ENCODE data around the gene SHC1.
A peak's percentile ranks its signal among the peaks of the same experiment; 100 is the strongest.

Gene SHC1

GRCh38 chr1:154936555-154937084 lies 33.9 kb downstream of the SHC1 start, which contains the start of gene PMVK (continued):
- peak; percentile 56; the same call in 1 of the 2 replicates for TF ChIP-seq REST (tag by site-specific recombination; IDR thresholded peaks at IDR 0.05)
- no peak for TF ChIP-seq ZNF670 (tag by site-specific recombination; IDR thresholded peaks at IDR 0.05; ENCODE audit: low read depth)
- peak; percentile 61 for TF ChIP-seq ZSCAN30 (tag by site-specific recombination; IDR thresholded peaks at IDR 0.05)
- peak; percentile 64; the same call in 1 of the 2 replicates for TF ChIP-seq ZNF366 (tag by site-specific recombination; conservative IDR thresholded peaks at IDR 0.05)
- peak; percentile 82 for TF ChIP-seq ZBTB11 (tag by site-specific recombination; conservative IDR thresholded peaks at IDR 0.05; ENCODE audit: low read depth)
- peak; percentile 88 for TF ChIP-seq IKZF3 (tag by site-specific recombination; IDR thresholded peaks at IDR 0.05)
- peak; percentile 95 for TF ChIP-seq ZIC2 (tag by site-specific recombination; IDR thresholded peaks at IDR 0.05)
- no peak for TF ChIP-seq ZNF202 (tag by site-specific recombination; IDR thresholded peaks at IDR 0.05; ENCODE audit: borderline replicate concordance)
- TF ChIP-seq ZSCAN18 (tag by site-specific recombination; IDR thresholded peaks at IDR 0.05) = no peak
- TF ChIP-seq ZNF157 (tag by site-specific recombination; IDR thresholded peaks at IDR 0.05) = no peak
- 0 out of 2 replicates have a peak, but pooled peaks have one; percentile 53 for TF ChIP-seq ZNF423 (tag by site-specific recombination; IDR thresholded peaks at IDR 0.05)
- TF ChIP-seq ZNF391 (tag by site-specific recombination; IDR thresholded peaks at IDR 0.05; ENCODE audit: borderline replicate concordance, low read depth) = peak; percentile 62; the same call in 1 of the 2 replicates
- peak; percentile 21; the same call in 1 of the 2 replicates for TF ChIP-seq ZBTB44 (tag by site-specific recombination; IDR thresholded peaks at IDR 0.05)
- peak; percentile 98 for TF ChIP-seq ZNF501 (tag by site-specific recombination; IDR thresholded peaks at IDR 0.05)
- TF ChIP-seq, protein P1, sequence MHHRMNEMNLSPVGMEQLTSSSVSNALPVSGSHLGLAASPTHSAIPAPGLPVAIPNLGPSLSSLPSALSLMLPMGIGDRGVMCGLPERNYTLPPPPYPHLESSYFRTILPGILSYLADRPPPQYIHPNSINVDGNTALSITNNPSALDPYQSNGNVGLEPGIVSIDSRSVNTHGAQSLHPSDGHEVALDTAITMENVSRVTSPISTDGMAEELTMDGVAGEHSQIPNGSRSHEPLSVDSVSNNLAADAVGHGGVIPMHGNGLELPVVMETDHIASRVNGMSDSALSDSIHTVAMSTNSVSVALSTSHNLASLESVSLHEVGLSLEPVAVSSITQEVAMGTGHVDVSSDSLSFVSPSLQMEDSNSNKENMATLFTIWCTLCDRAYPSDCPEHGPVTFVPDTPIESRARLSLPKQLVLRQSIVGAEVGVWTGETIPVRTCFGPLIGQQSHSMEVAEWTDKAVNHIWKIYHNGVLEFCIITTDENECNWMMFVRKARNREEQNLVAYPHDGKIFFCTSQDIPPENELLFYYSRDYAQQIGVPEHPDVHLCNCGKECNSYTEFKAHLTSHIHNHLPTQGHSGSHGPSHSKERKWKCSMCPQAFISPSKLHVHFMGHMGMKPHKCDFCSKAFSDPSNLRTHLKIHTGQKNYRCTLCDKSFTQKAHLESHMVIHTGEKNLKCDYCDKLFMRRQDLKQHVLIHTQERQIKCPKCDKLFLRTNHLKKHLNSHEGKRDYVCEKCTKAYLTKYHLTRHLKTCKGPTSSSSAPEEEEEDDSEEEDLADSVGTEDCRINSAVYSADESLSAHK (tag by site-specific recombination; IDR thresholded peaks at IDR 0.05) = no peak
- TF ChIP-seq ZNF76 (tag by site-specific recombination; IDR thresholded peaks at IDR 0.05; ENCODE audit: borderline replicate concordance, low read depth) = peak; percentile 83; the same call in 1 of the 2 replicates
- TF ChIP-seq ZBTB10 (tag by site-specific recombination; IDR thresholded peaks at IDR 0.05) = peak; percentile 88

Measured in HEK293 (cell line).